ENCODE data around the gene CD8A. TPM values are rescaled to one million over a fixed set of nuclear protein-coding genes. Genes with fewer than 3 reads are reported as not detected.

CD8A gene
- total RNA-seq, 2 experiments from 2014 or later = 419 to 432 TPM

- TF ChIP-seq, protein P1, sequence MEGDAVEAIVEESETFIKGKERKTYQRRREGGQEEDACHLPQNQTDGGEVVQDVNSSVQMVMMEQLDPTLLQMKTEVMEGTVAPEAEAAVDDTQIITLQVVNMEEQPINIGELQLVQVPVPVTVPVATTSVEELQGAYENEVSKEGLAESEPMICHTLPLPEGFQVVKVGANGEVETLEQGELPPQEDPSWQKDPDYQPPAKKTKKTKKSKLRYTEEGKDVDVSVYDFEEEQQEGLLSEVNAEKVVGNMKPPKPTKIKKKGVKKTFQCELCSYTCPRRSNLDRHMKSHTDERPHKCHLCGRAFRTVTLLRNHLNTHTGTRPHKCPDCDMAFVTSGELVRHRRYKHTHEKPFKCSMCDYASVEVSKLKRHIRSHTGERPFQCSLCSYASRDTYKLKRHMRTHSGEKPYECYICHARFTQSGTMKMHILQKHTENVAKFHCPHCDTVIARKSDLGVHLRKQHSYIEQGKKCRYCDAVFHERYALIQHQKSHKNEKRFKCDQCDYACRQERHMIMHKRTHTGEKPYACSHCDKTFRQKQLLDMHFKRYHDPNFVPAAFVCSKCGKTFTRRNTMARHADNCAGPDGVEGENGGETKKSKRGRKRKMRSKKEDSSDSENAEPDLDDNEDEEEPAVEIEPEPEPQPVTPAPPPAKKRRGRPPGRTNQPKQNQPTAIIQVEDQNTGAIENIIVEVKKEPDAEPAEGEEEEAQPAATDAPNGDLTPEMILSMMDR (IDR thresholded peaks at IDR 0.05) = no peak
- H3K9me3 Mint-ChIP-seq = no peaks in the 10 kb centered on the region
- peaks cover 42% of the 10 kb centered on the region for H3K4me1 Mint-ChIP-seq (ENCODE audit: low read depth)
- no peak overlapping the region for H3K27ac Mint-ChIP-seq
- POLR2A ChIA-PET = interaction anchor here (0.8 to 1.6 kb wide), 2 partner anchors 8 to 14 kb away, joined by 3 read pairs; no protein-coding TSS in a partner anchor
- intact Hi-C loops (cut with micrococcal nuclease) = no loop called here
- DNase-seq (no peak), ATAC-seq (no peak)
- no peak overlapping the region for H3K4me3 Mint-ChIP-seq
- CTCF ChIA-PET = interaction anchor here (1.6 to 8.8 kb wide), 2 partner anchors 11 to 26 kb away, joined by 4 to 123 read pairs; no protein-coding TSS in a partner anchor
- no peaks in the 10 kb centered on the region for H3K27me3 Mint-ChIP-seq
- peaks cover 19% of the 10 kb centered on the region for H3K36me3 Mint-ChIP-seq (ENCODE audit: low read depth)
Observed at GRCh38 chr2:86778957-86779356, 11.8 kb downstream of the CD8A start.

DNA sequence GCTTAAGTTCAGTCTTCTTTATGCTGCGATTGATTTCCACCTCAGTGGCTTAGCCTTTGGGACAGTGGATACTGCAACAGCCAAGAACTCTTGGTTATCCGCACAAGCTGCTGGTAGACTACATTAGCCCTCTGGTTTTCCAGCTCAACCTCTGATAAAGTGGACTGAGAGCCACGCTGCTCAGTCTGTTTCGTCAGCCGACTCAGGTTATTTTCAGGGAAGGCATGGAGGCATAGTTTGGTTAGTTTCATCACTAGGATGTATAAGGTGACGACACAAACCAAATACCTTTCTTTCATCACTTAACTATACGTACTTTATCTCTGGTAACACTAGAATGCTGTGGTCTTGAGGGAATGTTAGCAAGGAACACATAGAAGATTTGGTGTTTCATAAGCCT is 14.2 kb downstream of the CD8A start:
- TF ChIP-seq, protein P1 (IDR thresholded peaks at IDR 0.05) = no peak
- Mint-ChIP-seq H3K36me3 (ENCODE audit: low read depth) (peaks cover 25% of the 10 kb centered on the region), H3K27me3 (no peaks in the 10 kb centered on the region), H3K4me1 (ENCODE audit: low read depth) (peaks cover 25% of the 10 kb centered on the region), H3K27ac (no peak overlapping the region), H3K9me3 (no peaks in the 10 kb centered on the region), H3K4me3 (no peak overlapping the region)
- intact Hi-C loops (cut with micrococcal nuclease) = no loop called here
- DNase-seq = no peak
- ChIA-PET POLR2A (interaction anchor here (1.4 kb wide), 1 partner anchor 31 kb away, joined by 3 read pairs; no protein-coding TSS in a partner anchor), CTCF (interaction anchor here (1.4 to 4.8 kb wide), 3 partner anchors 8 to 13 kb away, joined by 3 to 25 read pairs (median 6); no protein-coding TSS in a partner anchor)
- no peak for ATAC-seq

- H3K27me3 Mint-ChIP-seq = no peaks in the 10 kb centered on the region
- POLR2A ChIA-PET = interaction anchor here (1.2 to 1.4 kb wide), 2 partner anchors 8 to 32 kb away, joined by 3 to 4 read pairs; no protein-coding TSS in a partner anchor
- no peaks in the 10 kb centered on the region for H3K9me3 Mint-ChIP-seq
- CTCF ChIA-PET = interaction anchor here (1.2 to 4.8 kb wide), 3 partner anchors 9 to 14 kb away, joined by 3 to 25 read pairs (median 6); no protein-coding TSS in a partner anchor
- intact Hi-C loops (cut with micrococcal nuclease) = no loop called here
- H3K4me3 Mint-ChIP-seq = no peak overlapping the region
- peaks cover 27% of the 10 kb centered on the region for H3K4me1 Mint-ChIP-seq (ENCODE audit: low read depth)
- H3K36me3 Mint-ChIP-seq (ENCODE audit: low read depth) = peaks cover 37% of the 10 kb centered on the region
- H3K27ac Mint-ChIP-seq = no peak overlapping the region
- DNase-seq (no peak), ATAC-seq (no peak)
- TF ChIP-seq, protein P1 (IDR thresholded peaks at IDR 0.05) = no peak
Observed at GRCh38 chr2:86775338-86775737, 15.4 kb downstream of the CD8A start.

DNA sequence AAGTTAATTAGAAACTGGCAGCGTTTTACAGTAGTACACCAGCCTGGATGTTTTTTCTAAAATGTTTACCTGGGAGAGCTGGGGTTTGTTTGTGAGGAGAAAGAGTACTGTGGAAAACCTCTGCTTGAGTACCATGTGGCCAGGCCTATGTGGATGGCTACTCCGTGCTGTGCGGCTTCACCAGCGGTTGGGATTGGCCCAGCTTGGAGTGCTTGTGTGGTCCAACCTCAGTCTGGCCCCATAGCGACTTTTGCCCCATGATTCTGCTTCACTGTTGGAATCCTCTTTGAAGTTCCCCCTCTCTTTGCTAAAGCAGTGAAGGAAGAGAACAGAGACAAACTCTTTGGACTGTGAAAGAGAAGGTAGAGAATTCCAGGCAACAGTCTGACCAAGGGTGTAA is 15.9 kb downstream of the CD8A start:
- H3K9me3 Mint-ChIP-seq = no peaks in the 10 kb centered on the region
- H3K27ac Mint-ChIP-seq = peak overlapping the region; percentile 27
- DNase-seq (no peak), ATAC-seq (no peak)
- intact Hi-C loops (cut with micrococcal nuclease) = no loop called here
- TF ChIP-seq, protein P1 (IDR thresholded peaks at IDR 0.05) = no peak
- CTCF ChIA-PET = interaction anchor here (1.2 to 4.8 kb wide), 2 partner anchors 11 to 13 kb away, joined by 3 to 25 read pairs; no protein-coding TSS in a partner anchor
- peaks cover 42% of the 10 kb centered on the region for H3K36me3 Mint-ChIP-seq (ENCODE audit: low read depth)
- no peaks in the 10 kb centered on the region for H3K27me3 Mint-ChIP-seq
- no peak overlapping the region for H3K4me3 Mint-ChIP-seq
- peaks cover 31% of the 10 kb centered on the region for H3K4me1 Mint-ChIP-seq (ENCODE audit: low read depth)
- POLR2A ChIA-PET = interaction anchor here (1.2 kb wide), 1 partner anchor 9 kb away, joined by 4 read pairs; no protein-coding TSS in a partner anchor

- H3K4me1 Mint-ChIP-seq (ENCODE audit: low read depth) = peaks cover 36% of the 10 kb centered on the region
- ChIA-PET CTCF (interaction anchor here (4.8 to 10.6 kb wide), 2 partner anchors 9 to 10 kb away, joined by 25 to 123 read pairs; no protein-coding TSS in a partner anchor), POLR2A (no interaction called here)
- no peaks in the 10 kb centered on the region for H3K27me3 Mint-ChIP-seq
- TF ChIP-seq, protein P1 (IDR thresholded peaks at IDR 0.05) = no peak
- no peaks in the 10 kb centered on the region for H3K9me3 Mint-ChIP-seq
- H3K4me3 Mint-ChIP-seq = no peak overlapping the region
- H3K36me3 Mint-ChIP-seq (ENCODE audit: low read depth) = peaks cover 56% of the 10 kb centered on the region
- DNase-seq (no peak), ATAC-seq (no peak)
- intact Hi-C loops (cut with micrococcal nuclease) = no loop called here
- no peak overlapping the region for H3K27ac Mint-ChIP-seq
Observed at GRCh38 chr2:86772611-86773010, 18.1 kb downstream of the CD8A start.

Data from activated CD8-positive, alpha-beta T cell treated with anti-CD3 and anti-CD28 coated beads for 36 hours (primary cell).